GM12872 (cell line): ENCODE measurements around the gene KIF16B.

ENCODE experiments used
- TF ChIP-seq, protein P1 (sequence below): IDR thresholded peaks from 3 replicates; pipeline ENCODE4 v1.5.1; 2011; ENCODE audit warnings: low read depth, mild to moderate bottlenecking, low read length, moderate library complexity; ENCODE audit not compliant: insufficient read depth

Gene KIF16B

DNA sequence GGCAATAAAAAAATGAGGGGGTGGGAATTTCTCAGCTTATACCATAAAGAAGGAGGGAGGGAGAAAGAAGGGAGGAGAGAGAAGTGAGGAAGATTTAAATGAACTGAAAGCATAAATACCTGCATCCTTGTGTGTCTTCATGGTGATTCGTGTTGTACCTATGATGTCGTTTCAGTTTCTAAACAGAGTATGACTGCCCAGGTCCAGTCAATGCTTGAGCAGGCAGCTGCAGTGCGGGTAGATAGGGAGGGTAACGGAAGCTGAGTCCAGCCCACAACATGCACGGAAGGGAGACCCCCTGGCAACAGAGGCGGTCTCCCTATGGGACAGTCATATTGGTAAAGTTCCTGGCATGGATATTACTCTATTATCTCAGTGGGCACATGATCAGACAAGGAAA, 184.5 kb downstream of the KIF16B start:
- TF ChIP-seq, protein P1, sequence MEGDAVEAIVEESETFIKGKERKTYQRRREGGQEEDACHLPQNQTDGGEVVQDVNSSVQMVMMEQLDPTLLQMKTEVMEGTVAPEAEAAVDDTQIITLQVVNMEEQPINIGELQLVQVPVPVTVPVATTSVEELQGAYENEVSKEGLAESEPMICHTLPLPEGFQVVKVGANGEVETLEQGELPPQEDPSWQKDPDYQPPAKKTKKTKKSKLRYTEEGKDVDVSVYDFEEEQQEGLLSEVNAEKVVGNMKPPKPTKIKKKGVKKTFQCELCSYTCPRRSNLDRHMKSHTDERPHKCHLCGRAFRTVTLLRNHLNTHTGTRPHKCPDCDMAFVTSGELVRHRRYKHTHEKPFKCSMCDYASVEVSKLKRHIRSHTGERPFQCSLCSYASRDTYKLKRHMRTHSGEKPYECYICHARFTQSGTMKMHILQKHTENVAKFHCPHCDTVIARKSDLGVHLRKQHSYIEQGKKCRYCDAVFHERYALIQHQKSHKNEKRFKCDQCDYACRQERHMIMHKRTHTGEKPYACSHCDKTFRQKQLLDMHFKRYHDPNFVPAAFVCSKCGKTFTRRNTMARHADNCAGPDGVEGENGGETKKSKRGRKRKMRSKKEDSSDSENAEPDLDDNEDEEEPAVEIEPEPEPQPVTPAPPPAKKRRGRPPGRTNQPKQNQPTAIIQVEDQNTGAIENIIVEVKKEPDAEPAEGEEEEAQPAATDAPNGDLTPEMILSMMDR = no peak

DNA sequence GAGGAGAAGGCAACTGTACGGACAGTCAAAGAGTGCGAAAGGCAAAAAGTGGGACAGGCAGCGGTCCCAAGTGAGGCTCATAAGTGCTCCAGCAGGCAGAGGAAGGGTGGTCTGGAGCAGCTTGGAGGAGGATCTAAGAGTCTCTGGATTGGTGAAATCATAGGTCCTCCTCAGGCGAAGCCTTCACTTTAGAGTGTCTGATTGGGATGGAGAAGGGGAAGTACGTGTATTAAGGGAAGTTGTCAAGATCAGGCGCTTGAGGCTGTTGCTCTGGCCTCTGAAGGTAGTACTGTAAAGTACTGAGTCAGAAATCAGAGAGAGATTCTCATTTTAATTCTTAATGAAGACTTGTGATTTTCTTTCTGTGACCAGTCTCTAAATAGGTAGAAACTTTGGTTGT, 185.6 kb downstream of the KIF16B start:
- TF ChIP-seq, protein P1 = no peak

DNA sequence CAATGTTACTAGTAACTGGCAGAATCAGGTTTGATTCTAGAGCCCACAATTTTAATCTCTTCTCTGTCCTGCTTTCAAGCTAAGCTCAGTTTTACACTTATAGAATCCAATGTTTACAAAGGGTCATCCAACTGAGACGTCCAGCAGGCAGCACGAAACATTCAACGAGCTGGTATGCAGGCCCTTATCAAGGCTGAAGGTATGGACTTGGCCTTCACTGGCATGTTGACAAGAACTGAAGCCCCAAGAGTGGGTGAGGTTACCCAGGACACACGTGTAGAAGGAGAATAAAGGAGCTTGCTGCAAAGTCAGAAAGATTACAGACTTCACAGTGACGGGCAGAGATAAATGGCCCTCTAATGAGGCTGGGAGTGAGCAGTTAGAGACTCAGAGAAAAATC, 187.4 kb downstream of the KIF16B start:
- TF ChIP-seq, protein P1 = no peak

- TF ChIP-seq, protein P1 = no peak
Measured at GRCh38 chr20:16385462-16385861, 187.8 kb downstream of the KIF16B start.

- TF ChIP-seq, protein P1 = no peak
Measured at GRCh38 chr20:16381444-16381843, 191.8 kb downstream of the KIF16B start.

- TF ChIP-seq, protein P1 = no peak
Measured at GRCh38 chr20:16378712-16379370, 194.4 kb downstream of the KIF16B start.

- TF ChIP-seq, protein P1 = no peak
Measured at GRCh38 chr20:16378122-16378521, 195.1 kb downstream of the KIF16B start.
